GM23338 (cell line): Measurements from ENCODE around the gene RAB11FIP2.

Experiments used
- CTCF ChIP-seq, 2 experiments: fragments of 200-600 bp in 1 of 2; sonication (generic) in 1 of 2; conservative IDR thresholded peaks; 2 replicates each; pipeline versions ENCODE4 v1.5.1 to v1.6.1; 2016 to 2017; ENCODE audit warnings: antibody characterized with exemption in 2 of 2, low read depth in 2 of 2, mild to moderate bottlenecking in 2 of 2, moderate library complexity in 1 of 2
- EZH2 ChIP-seq: fragments of 200-600 bp; sonication (generic); IDR thresholded peaks from one replicate; pipeline ENCODE4 v1.8.0; 2017; ENCODE audit warnings: antibody characterized with exemption, mild to moderate bottlenecking, low read depth; ENCODE audit not compliant: unreplicated experiment
- POLR2AphosphoS5 ChIP-seq: IDR thresholded peaks from 2 replicates; pipeline ENCODE4 v1.6.1; 2016; ENCODE audit warnings: antibody characterized with exemption, low read depth

- TF ChIP-seq POLR2AphosphoS5, result no peak
- TF ChIP-seq CTCF (conservative IDR thresholded peaks at IDR 0.05; ENCODE audit: low read depth in 2 of 2), result no peak
- TF ChIP-seq EZH2, result no peak
Measured at GRCh38 chr10:118047880-118048279, 1.1 kb upstream of the RAB11FIP2 start.
